Adipocyte (in vitro differentiated cells): ENCODE results near the gene KIAA1614.
A peak's percentile ranks its signal among the peaks of the same experiment; 100 is the strongest.

ENCODE experiments used
- DNase-seq: peaks from one replicate; pipeline ENCODE4 v3.0.0-alpha.2; 2015; ENCODE audit warnings: low read depth
- H3K27me3 ChIP-seq: replicated peaks from 2 replicates; pipeline ENCODE4 v1.7.0; 2013; ENCODE audit warnings: mild to moderate bottlenecking, low read length, moderate library complexity; ENCODE audit not compliant: control insufficient read depth, insufficient read depth
- H3K36me3 ChIP-seq: 2 replicates; pipeline ENCODE4 v1.7.0; 2013; ENCODE audit warnings: low read length, mild to moderate bottlenecking, moderate library complexity; ENCODE audit not compliant: control insufficient read depth, insufficient read depth, severe bottlenecking
- H3K4me1 ChIP-seq: 2 replicates; pipeline ENCODE4 v1.7.0; 2013; ENCODE audit warnings: mild to moderate bottlenecking, low read length, moderate library complexity; ENCODE audit not compliant: control insufficient read depth, insufficient read depth
- H3K4me3 ChIP-seq: 2 replicates; pipeline ENCODE4 v1.7.0; 2013; ENCODE audit warnings: mild to moderate bottlenecking, low read length, moderate library complexity
- H3K9ac ChIP-seq: 2 replicates; pipeline ENCODE4 v1.7.0; 2013; ENCODE audit warnings: mild to moderate bottlenecking, low read length, moderate library complexity
- H3K9me3 ChIP-seq: 2 replicates; pipeline ENCODE4 v1.7.0; 2013; ENCODE audit warnings: mild to moderate bottlenecking, low read length, moderate library complexity; ENCODE audit not compliant: control insufficient read depth

The KIAA1614 gene

GRCh38 chr1:180946541-180947498 lies 34.1 kb downstream of the KIAA1614 start:
- H3K4me3 ChIP-seq = no peak overlapping the region
- no peaks in the 10 kb centered on the region for H3K27me3 ChIP-seq
- DNase-seq = no peak
- peaks cover 43% of the 10 kb centered on the region for H3K36me3 ChIP-seq
- H3K9ac ChIP-seq = no peak overlapping the region
- peaks cover 14% of the 10 kb centered on the region for H3K4me1 ChIP-seq
- peaks cover 16% of the 10 kb centered on the region for H3K9me3 ChIP-seq

GRCh38 chr1:180947499-180947885 lies 34.8 kb downstream of the KIAA1614 start:
- Histone ChIP-seq H3K9ac (no peak overlapping the region), H3K27me3 (no peaks in the 10 kb centered on the region), H3K36me3 (peaks cover 43% of the 10 kb centered on the region), H3K4me1 (peaks cover 19% of the 10 kb centered on the region), H3K9me3 (peaks cover 16% of the 10 kb centered on the region), H3K4me3 (no peak overlapping the region)
- no peak for DNase-seq

- Histone ChIP-seq H3K4me1 (peaks cover 25% of the 10 kb centered on the region), H3K36me3 (peaks cover 43% of the 10 kb centered on the region), H3K4me3 (no peak overlapping the region), H3K27me3 (no peaks in the 10 kb centered on the region), H3K9me3 (peaks cover 16% of the 10 kb centered on the region), H3K9ac (no peak overlapping the region)
- DNase-seq = peak; percentile 47
These were observed 35.4 kb downstream of the KIAA1614 start for GRCh38 chr1:180947901-180948640.

DNA sequence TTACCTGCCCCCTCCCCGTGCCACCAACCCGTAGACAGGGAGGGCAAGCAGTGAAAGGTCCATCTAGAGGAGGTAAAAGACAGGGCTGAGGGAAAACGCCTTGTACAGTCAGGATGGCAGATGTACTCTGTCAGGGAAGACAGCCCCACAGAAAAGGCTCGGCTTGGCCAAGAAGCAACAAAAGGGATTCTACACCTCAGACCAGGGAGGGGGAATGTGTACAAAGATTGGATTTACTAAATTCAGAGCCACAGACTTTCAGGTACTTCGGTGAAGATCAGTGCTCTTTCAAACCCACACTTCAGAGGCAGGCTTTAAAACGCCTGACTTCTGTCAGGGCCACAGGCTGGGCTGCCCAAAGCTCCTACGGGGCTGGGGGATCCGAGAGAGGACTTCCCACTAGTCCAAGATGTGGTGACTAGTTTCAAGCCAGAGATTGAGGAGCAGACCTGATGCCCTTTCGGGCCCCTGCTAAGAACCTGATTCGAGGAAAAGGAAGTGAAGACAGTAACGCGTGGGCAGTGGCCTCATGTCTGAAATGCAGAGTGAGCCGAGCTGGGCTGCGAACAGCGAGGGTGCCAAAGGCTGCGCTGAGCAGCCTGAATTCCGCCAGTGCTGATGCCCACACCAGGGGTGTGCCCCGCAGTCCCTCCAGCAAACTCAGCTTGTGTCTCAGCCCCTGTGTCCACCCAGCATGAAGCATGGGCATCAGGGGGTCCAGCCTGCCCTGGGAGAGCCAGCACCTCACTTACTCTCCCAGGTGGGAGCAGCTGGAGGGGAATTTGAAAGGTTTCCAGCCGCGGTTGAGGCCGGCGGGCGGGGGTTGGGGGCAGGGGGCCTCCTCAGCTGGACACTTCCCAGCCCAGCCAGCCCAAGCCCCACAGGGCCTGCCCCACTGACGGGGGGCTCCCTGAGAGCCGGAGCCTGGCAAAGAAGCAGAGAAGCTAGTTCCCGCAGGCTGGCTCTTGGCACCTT lies 36.2 kb downstream of the KIAA1614 start:
- Histone ChIP-seq H3K9ac (no peak overlapping the region), H3K4me3 (no peak overlapping the region), H3K9me3 (peaks cover 16% of the 10 kb centered on the region), H3K27me3 (no peaks in the 10 kb centered on the region), H3K36me3 (peaks cover 43% of the 10 kb centered on the region), H3K4me1 (peaks cover 31% of the 10 kb centered on the region)
- DNase-seq = no peak

GRCh38 chr1:180949616-180950000 lies 36.9 kb downstream of the KIAA1614 start:
- H3K9me3 ChIP-seq = peaks cover 16% of the 10 kb centered on the region
- H3K9ac ChIP-seq = no peak overlapping the region
- H3K4me1 ChIP-seq = peaks cover 34% of the 10 kb centered on the region
- no peak for DNase-seq
- H3K27me3 ChIP-seq = no peaks in the 10 kb centered on the region
- peaks cover 37% of the 10 kb centered on the region for H3K36me3 ChIP-seq
- H3K4me3 ChIP-seq = no peak overlapping the region

GRCh38 chr1:180950321-180950720 lies 37.6 kb downstream of the KIAA1614 start:
- no peak overlapping the region for H3K4me3 ChIP-seq
- peaks cover 16% of the 10 kb centered on the region for H3K9me3 ChIP-seq
- H3K27me3 ChIP-seq = no peaks in the 10 kb centered on the region
- DNase-seq = no peak
- H3K36me3 ChIP-seq = peaks cover 30% of the 10 kb centered on the region
- H3K4me1 ChIP-seq = peaks cover 38% of the 10 kb centered on the region
- no peak overlapping the region for H3K9ac ChIP-seq

DNA sequence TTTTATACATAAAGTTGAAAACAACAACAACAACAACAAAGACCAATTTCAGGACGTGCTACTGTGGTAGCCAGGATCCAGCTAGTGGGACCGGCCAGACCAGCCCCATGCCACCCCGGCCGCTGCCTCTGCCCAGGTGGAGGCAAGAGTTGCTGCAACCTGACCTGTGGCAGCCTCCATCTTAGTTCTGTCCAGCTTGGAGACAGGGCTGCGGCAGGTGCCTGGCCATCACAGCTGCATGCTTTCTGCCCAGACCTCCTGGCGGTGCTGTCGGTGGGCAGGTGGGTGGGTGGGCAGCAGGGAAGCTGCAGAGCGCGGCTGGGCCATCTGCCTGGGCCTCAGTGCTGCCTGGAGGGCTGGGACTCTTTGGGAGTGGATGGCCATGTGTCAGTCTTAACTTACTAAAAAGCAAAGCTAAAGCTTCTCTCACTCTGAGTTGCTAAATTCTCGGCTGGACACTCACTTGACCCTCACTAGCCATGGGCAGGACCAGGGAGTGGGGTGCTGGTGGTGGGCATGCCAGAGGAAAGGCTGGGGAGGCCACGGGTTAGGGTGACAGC lies 38.6 kb downstream of the KIAA1614 start:
- H3K36me3 ChIP-seq = peaks cover 22% of the 10 kb centered on the region
- DNase-seq = no peak

DNA sequence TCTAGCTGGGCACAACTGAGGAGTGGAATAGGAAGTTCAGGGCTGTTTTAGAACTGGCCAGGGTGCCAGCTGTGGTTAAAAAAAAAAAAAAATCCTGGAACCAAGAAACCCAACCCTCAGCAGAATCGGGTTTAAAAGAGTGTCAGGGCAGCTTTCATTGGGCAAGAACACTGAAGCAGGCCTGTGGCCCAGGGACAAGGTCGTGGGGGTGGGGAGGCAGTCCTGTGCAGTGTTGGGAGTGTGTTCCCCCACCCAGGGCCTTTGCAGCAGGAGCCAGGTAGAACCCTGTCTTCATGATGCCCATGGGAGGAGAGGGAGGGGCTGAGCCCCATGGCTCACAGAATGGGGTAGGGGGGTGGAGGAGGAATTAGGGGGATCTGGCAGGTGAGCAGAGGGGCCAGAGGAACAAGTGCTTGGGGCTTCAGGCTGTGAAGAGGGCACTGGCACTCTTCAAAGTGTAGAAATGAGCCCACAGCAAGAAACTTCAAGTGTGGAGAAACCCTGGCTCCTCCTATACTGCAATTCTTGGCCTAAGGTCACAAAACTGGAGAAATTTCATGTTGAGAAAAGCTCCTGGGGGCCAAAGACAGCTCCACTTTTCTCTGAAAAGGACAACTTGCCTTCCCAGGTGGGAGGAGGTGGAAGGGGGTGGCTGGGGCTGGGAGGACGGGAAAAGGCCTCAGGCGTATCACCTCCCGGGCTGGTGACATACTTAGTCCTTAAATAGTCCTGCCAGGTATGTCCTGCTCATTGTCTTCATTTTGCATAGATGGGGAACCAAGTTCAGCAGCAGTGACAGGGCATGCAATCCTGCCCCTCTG lies 39.3 kb downstream of the KIAA1614 start:
- Histone ChIP-seq H3K9ac (peak overlapping the region; percentile 78), H3K9me3 (peaks cover 2% of the 10 kb centered on the region), H3K36me3 (peaks cover 15% of the 10 kb centered on the region), H3K27me3 (no peaks in the 10 kb centered on the region), H3K4me1 (peaks cover 38% of the 10 kb centered on the region), H3K4me3 (peak overlapping the region; percentile 52)
- DNase-seq = peak; percentile 19

More for the DNA sequence above, 38.6 kb downstream of the KIAA1614 start:
- peaks cover 9% of the 10 kb centered on the region for H3K9me3 ChIP-seq
- no peaks in the 10 kb centered on the region for H3K27me3 ChIP-seq
- H3K4me1 ChIP-seq = peaks cover 38% of the 10 kb centered on the region
- H3K4me3 ChIP-seq = no peak overlapping the region
- peak overlapping the region; percentile 61 for H3K9ac ChIP-seq

GRCh38 chr1:180952657-180953013 lies 39.9 kb downstream of the KIAA1614 start:
- no peaks in the 10 kb centered on the region for H3K9me3 ChIP-seq
- DNase-seq = no peak
- H3K9ac ChIP-seq = peak overlapping the region; percentile 60

More at GRCh38 chr1:180952657-180953013, 39.9 kb downstream of the KIAA1614 start:
- Histone ChIP-seq H3K4me1 (peaks cover 38% of the 10 kb centered on the region), H3K4me3 (no peak overlapping the region), H3K27me3 (no peaks in the 10 kb centered on the region), H3K36me3 (peaks cover 12% of the 10 kb centered on the region)
